ENCODE measurements around the gene QRICH1. TPM values are rescaled to one million over a fixed set of nuclear protein-coding genes. Genes with fewer than 3 reads are reported as not detected.

The QRICH1 gene
- total RNA-seq, 4 donors from 2014 or later = 66.2 to 93.9 (median 82.6) TPM

- TF ChIP-seq EP300 (IDR thresholded peaks at IDR 0.05) (no peak), CTCF (IDR thresholded peaks at IDR 0.05) (no peak), POLR2A (IDR thresholded peaks at IDR 0.05) (no peak)
- peaks cover 0 to 14% (median under 1%) of the 10 kb centered on the region in 4 donors for H3K4me1 ChIP-seq
- 71 to 81% methylated on average over 13 to 14 of the region's 14 CpGs for WGBS, 2 donors
- no peak overlapping the region for H3K27ac ChIP-seq
- DNase-seq (ENCODE audit: low spot score in 2 of 2) = no peak
- H3K9me3 ChIP-seq = no peaks in the 10 kb centered on the region
- H3K27me3 ChIP-seq = no peaks in the 10 kb centered on the region
- no peak overlapping the region for H3K4me3 ChIP-seq
- peaks cover 3 to 92% (median 8%) of the 10 kb centered on the region in 3 donors for H3K36me3 ChIP-seq
These were observed 31.3 kb upstream of the QRICH1 start for GRCh38 chr3:49124991-49125670.

- Histone ChIP-seq H3K27me3 (no peaks in the 10 kb centered on the region), H3K27ac (no peak overlapping the region), H3K36me3 (peaks cover 3 to 84% (median 8%) of the 10 kb centered on the region in 3 donors), H3K4me3 (no peak overlapping the region), H3K4me1 (peaks cover 2 to 13% (median 9%) of the 10 kb centered on the region in 4 donors), H3K9me3 (no peaks in the 10 kb centered on the region)
- TF ChIP-seq EP300 (IDR thresholded peaks at IDR 0.05) (no peak), CTCF (IDR thresholded peaks at IDR 0.05) (no peak), POLR2A (IDR thresholded peaks at IDR 0.05) (no peak)
- WGBS, 2 donors = 84 to 86% methylated on average over 6 of the region's 7 CpGs
- no peak for DNase-seq (ENCODE audit: low spot score in 2 of 2)
These were observed 30.3 kb upstream of the QRICH1 start for GRCh38 chr3:49124203-49124602.

- Histone ChIP-seq H3K27me3 (no peaks in the 10 kb centered on the region), H3K9me3 (no peaks in the 10 kb centered on the region), H3K27ac (no peak overlapping the region), H3K36me3 (peaks cover 3 to 84% (median 8%) of the 10 kb centered on the region in 3 donors), H3K4me3 (no peak overlapping the region), H3K4me1 (peaks cover 2 to 18% (median 14%) of the 10 kb centered on the region in 4 donors)
- DNase-seq (ENCODE audit: low spot score in 2 of 2) = no peak
- WGBS, 2 donors = 92 to 93% methylated on average over 12 to 17 of the region's 17 CpGs
- TF ChIP-seq POLR2A (IDR thresholded peaks at IDR 0.05) (no peak), EP300 (IDR thresholded peaks at IDR 0.05) (no peak), CTCF (IDR thresholded peaks at IDR 0.05) (no peak)
These were observed 29.8 kb upstream of the QRICH1 start for GRCh38 chr3:49123687-49124086.

GRCh38 chr3:49122886-49123545 lies 29.1 kb upstream of the QRICH1 start:
- TF ChIP-seq POLR2A (IDR thresholded peaks at IDR 0.05) (no peak), EP300 (IDR thresholded peaks at IDR 0.05) (no peak), CTCF (IDR thresholded peaks at IDR 0.05) (no peak)
- H3K27me3 ChIP-seq = no peaks in the 10 kb centered on the region
- H3K36me3 ChIP-seq = peaks cover 3 to 84% (median 13%) of the 10 kb centered on the region in 3 donors
- no peak overlapping the region for H3K4me3 ChIP-seq
- DNase-seq (ENCODE audit: low spot score in 2 of 2) = no peak
- H3K27ac ChIP-seq = no peak overlapping the region
- WGBS, 2 donors = 92 to 95% methylated on average over 14 to 17 of the region's 17 CpGs
- no peaks in the 10 kb centered on the region for H3K9me3 ChIP-seq
- H3K4me1 ChIP-seq = peaks cover 2 to 21% (median 14%) of the 10 kb centered on the region in 4 donors

- Histone ChIP-seq H3K27me3 (no peaks in the 10 kb centered on the region), H3K27ac (no peak overlapping the region), H3K36me3 (peaks cover 3 to 84% (median 18%) of the 10 kb centered on the region in 3 donors), H3K9me3 (no peaks in the 10 kb centered on the region), H3K4me1 (peaks cover 2 to 24% (median 14%) of the 10 kb centered on the region in 4 donors), H3K4me3 (no peak overlapping the region)
- 82 to 91% methylated on average over 6 to 7 of the region's 7 CpGs for WGBS, 2 donors
- no peak for DNase-seq (ENCODE audit: low spot score in 2 of 2)
- TF ChIP-seq EP300 (IDR thresholded peaks at IDR 0.05) (no peak), CTCF (IDR thresholded peaks at IDR 0.05) (no peak), POLR2A (IDR thresholded peaks at IDR 0.05) (no peak)
These were observed 28.6 kb upstream of the QRICH1 start for GRCh38 chr3:49122451-49122850.
